Esophagus squamous epithelium (tissue), 4 donors: ENCODE results near the gene LCA5.

Experiments used
- POLR2A ChIP-seq, 4 donors: fragments of 450-650 bp; IDR thresholded peaks; one replicate each; pipeline ENCODE4 v1.6.1; 2017; ENCODE audit warnings: antibody characterized with exemption in 4 of 4, mild to moderate bottlenecking in 4 of 4, moderate library complexity in 3 of 4
- TF ChIP-seq, protein P1 (sequence below), 6 experiments: fragments of 450-650 bp in 4 of 6; fragments of 200-600 bp in 2 of 6; sonication (generic) in 2 of 6; IDR thresholded peaks; one replicate each; pipeline ENCODE4 v1.5.1; 2016 to 2019; ENCODE audit warnings: antibody characterized with exemption in 6 of 6, mild to moderate bottlenecking in 4 of 6, moderate library complexity in 4 of 6

DNA sequence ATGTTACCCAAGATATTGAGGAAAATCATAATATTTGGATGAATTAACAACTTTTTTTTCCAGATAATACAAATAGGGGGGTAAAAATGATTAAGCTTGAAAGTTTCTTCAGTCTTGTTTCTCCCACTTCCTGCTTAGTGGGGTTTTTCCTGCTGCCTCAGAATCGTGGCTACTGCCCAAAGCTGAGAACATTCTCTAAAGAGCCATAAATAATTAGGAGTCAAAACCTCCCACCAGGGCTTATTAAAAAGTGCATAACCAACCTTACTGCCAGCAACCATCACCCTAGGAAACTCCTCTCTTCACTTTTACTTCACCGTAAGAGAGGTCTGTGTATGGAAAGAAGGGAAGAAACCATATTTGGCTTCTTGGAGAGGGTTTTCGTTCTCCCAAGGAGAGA, 9.0 kb upstream of the LCA5 start:
- TF ChIP-seq, protein P1, sequence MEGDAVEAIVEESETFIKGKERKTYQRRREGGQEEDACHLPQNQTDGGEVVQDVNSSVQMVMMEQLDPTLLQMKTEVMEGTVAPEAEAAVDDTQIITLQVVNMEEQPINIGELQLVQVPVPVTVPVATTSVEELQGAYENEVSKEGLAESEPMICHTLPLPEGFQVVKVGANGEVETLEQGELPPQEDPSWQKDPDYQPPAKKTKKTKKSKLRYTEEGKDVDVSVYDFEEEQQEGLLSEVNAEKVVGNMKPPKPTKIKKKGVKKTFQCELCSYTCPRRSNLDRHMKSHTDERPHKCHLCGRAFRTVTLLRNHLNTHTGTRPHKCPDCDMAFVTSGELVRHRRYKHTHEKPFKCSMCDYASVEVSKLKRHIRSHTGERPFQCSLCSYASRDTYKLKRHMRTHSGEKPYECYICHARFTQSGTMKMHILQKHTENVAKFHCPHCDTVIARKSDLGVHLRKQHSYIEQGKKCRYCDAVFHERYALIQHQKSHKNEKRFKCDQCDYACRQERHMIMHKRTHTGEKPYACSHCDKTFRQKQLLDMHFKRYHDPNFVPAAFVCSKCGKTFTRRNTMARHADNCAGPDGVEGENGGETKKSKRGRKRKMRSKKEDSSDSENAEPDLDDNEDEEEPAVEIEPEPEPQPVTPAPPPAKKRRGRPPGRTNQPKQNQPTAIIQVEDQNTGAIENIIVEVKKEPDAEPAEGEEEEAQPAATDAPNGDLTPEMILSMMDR (IDR thresholded peaks at IDR 0.05) = no peak
- no peak for TF ChIP-seq POLR2A (IDR thresholded peaks at IDR 0.05)
